ENCODE data around the gene HOXC10.

The HOXC10 gene

GRCh38 chr12:54004063-54004840 lies 19.3 kb downstream of the HOXC10 start:
- DNase-seq: no peak

GRCh38 chr12:54004841-54005530 lies 20.0 kb downstream of the HOXC10 start:
- DNase-seq: no peak

GRCh38 chr12:54005531-54005852 lies 20.5 kb downstream of the HOXC10 start:
- DNase-seq: no peak

- peak; percentile 42 for DNase-seq
These were observed 21.1 kb downstream of the HOXC10 start for GRCh38 chr12:54005853-54006558.

- no peak for DNase-seq
These were observed 21.7 kb downstream of the HOXC10 start for GRCh38 chr12:54006559-54007220.

- no peak for DNase-seq
These were observed 22.8 kb downstream of the HOXC10 start for GRCh38 chr12:54007538-54008259.

GRCh38 chr12:54008260-54008552 lies 23.3 kb downstream of the HOXC10 start:
- DNase-seq: no peak

- no peak for DNase-seq
These were observed 24.5 kb downstream of the HOXC10 start for GRCh38 chr12:54009171-54010052.

- no peak for DNase-seq
These were observed 25.4 kb downstream of the HOXC10 start for GRCh38 chr12:54010053-54010971.

- no peak for DNase-seq
These were observed 26.2 kb downstream of the HOXC10 start for GRCh38 chr12:54010972-54011664.

- DNase-seq: no peak
These were observed 27.0 kb downstream of the HOXC10 start for GRCh38 chr12:54011665-54012532.

- no peak for DNase-seq
These were observed 27.9 kb downstream of the HOXC10 start for GRCh38 chr12:54012631-54013409.

- no peak for DNase-seq
These were observed 29.6 kb downstream of the HOXC10 start for GRCh38 chr12:54014377-54015017.

GRCh38 chr12:54015018-54015931 lies 30.3 kb downstream of the HOXC10 start:
- no peak for DNase-seq

- no peak for DNase-seq
These were observed 31.1 kb downstream of the HOXC10 start for GRCh38 chr12:54016051-54016450.

- DNase-seq: no peak
These were observed 31.6 kb downstream of the HOXC10 start for GRCh38 chr12:54016478-54016964.

Measured in NK-92 treated with Interleukin-12 subunit alpha and Interleukin-12 subunit beta, amount 100 ng/mL, for 24 hours (cell line).